Neural cell (in vitro differentiated cells): ENCODE results near the gene RETSAT. TPM values are rescaled to one million over a fixed set of nuclear protein-coding genes. Genes with fewer than 3 reads are reported as not detected.

Experiments
- H2AFZ ChIP-seq: fragments of 200-600, 300-800 bp; sonication (generic), shearing (Covaris generic); 2 replicates; pipeline ENCODE4 v1.6.0; 2014; ENCODE audit warnings: low read depth, mild to moderate bottlenecking, antibody characterized with exemption, low read length, moderate library complexity
- H3F3A ChIP-seq: fragments of 200-600 bp; shearing (Covaris generic); 2 replicates; pipeline ENCODE4 v1.6.1; 2016; ENCODE audit warnings: mild to moderate bottlenecking, moderate library complexity, mixed read lengths, antibody characterized with exemption, low read length; ENCODE audit not compliant: insufficient read depth, poor library complexity, severe bottlenecking
- H3K27ac ChIP-seq: fragments of 200-600, 300-800 bp; sonication (generic), shearing (Covaris generic); 2 replicates; pipeline ENCODE4 v1.5.1; 2014; ENCODE audit warnings: mild to moderate bottlenecking, low read length, moderate library complexity
- H3K27me3 ChIP-seq: fragments of 300-800, 200-600 bp; sonication (generic), shearing (Covaris generic); 2 replicates; pipeline ENCODE4 v1.6.0; 2014; ENCODE audit warnings: mild to moderate bottlenecking, low read depth, low read length, moderate library complexity; ENCODE audit not compliant: insufficient read depth
- H3K36me3 ChIP-seq: fragments of 300-800, 200-600 bp; sonication (generic), shearing (Covaris generic); 2 replicates; pipeline ENCODE4 v1.5.1; 2014; ENCODE audit warnings: mild to moderate bottlenecking, antibody characterized with exemption, low read length, moderate library complexity; ENCODE audit not compliant: insufficient read depth
- H3K4me2 ChIP-seq: fragments of 300-800, 200-600 bp; sonication (generic), shearing (Covaris generic); 2 replicates; pipeline ENCODE4 v1.6.0; 2014; ENCODE audit warnings: mild to moderate bottlenecking, low read length
- H3K4me3 ChIP-seq: fragments of 300-800, 200-600 bp; sonication (generic), shearing (Covaris generic); 2 replicates; pipeline ENCODE4 v1.5.1; 2014; ENCODE audit warnings: mild to moderate bottlenecking, low read length, moderate library complexity
- H3K79me2 ChIP-seq: fragments of 200-600 bp; shearing (Covaris generic); replicated peaks from 2 replicates; pipeline ENCODE4 v1.6.0; 2014; ENCODE audit warnings: mild to moderate bottlenecking, low read length, moderate library complexity; ENCODE audit not compliant: insufficient read depth
- H3K9ac ChIP-seq: fragments of 300-800, 200-600 bp; sonication (generic), shearing (Covaris generic); 2 replicates; pipeline ENCODE4 v1.6.1; 2016; ENCODE audit warnings: mild to moderate bottlenecking, low read length, mixed read lengths
- H3K9me2 ChIP-seq: fragments of 200-600 bp; shearing (Covaris generic); 2 replicates; pipeline ENCODE4 v1.6.1; 2016; ENCODE audit warnings: mild to moderate bottlenecking, low read length, mixed read lengths; ENCODE audit not compliant: insufficient read depth
- H3K9me3 ChIP-seq: fragments of 200-600, 300-800 bp; sonication (generic), shearing (Covaris generic); 2 replicates; pipeline ENCODE4 v1.6.1; 2016; ENCODE audit warnings: mild to moderate bottlenecking, mixed run types, low read length, moderate library complexity, mixed read lengths
- H4K20me1 ChIP-seq: fragments of 200-600 bp; shearing (Covaris generic); 2 replicates; pipeline ENCODE4 v1.6.1; 2016; ENCODE audit warnings: mild to moderate bottlenecking, mixed run types; ENCODE audit not compliant: insufficient read depth
- CTCF ChIP-seq: fragments of 450-650 bp; IDR thresholded peaks from 2 replicates; pipeline ENCODE4 v1.5.1; 2014; ENCODE audit warnings: antibody characterized with exemption, mild to moderate bottlenecking, moderate library complexity; ENCODE audit not compliant: poor library complexity, severe bottlenecking
- EP300 ChIP-seq: fragments of 450-650 bp; conservative IDR thresholded peaks from 2 replicates; pipeline ENCODE4 v1.6.1; 2014; ENCODE audit warnings: antibody characterized with exemption, mild to moderate bottlenecking, moderate library complexity; ENCODE audit not compliant: poor library complexity, severe bottlenecking
- EZH2 ChIP-seq: fragments of 200-600, 300-800 bp; shearing (Covaris generic), sonication (generic); IDR thresholded peaks from 2 replicates; pipeline ENCODE4 v1.6.1; 2014; ENCODE audit warnings: antibody characterized with exemption, low read length, borderline replicate concordance, mild to moderate bottlenecking; ENCODE audit not compliant: insufficient read depth, poor library complexity, severe bottlenecking
- MXI1 ChIP-seq: fragments of 450-650 bp; conservative IDR thresholded peaks from 2 replicates; pipeline ENCODE4 v1.6.1; 2014; ENCODE audit warnings: antibody characterized with exemption, mild to moderate bottlenecking; ENCODE audit not compliant: poor library complexity, severe bottlenecking
- POLR2AphosphoS5 ChIP-seq: IDR thresholded peaks from 2 replicates; pipeline ENCODE4 v1.6.1; 2012
- RAD21 ChIP-seq: fragments of 450-650 bp; conservative IDR thresholded peaks from 2 replicates; pipeline ENCODE4 v1.6.1; 2014; ENCODE audit warnings: antibody characterized with exemption, mild to moderate bottlenecking, moderate library complexity
- REST ChIP-seq: IDR thresholded peaks from 2 replicates; pipeline ENCODE4 v1.6.1; 2012; ENCODE audit warnings: borderline replicate concordance
- SMC3 ChIP-seq: fragments of 450-650 bp; conservative IDR thresholded peaks from 2 replicates; pipeline ENCODE4 v1.6.1; 2014; ENCODE audit warnings: antibody characterized with exemption, mild to moderate bottlenecking, moderate library complexity; ENCODE audit not compliant: poor library complexity
- TAF1 ChIP-seq: IDR thresholded peaks from 2 replicates; pipeline ENCODE4 v1.6.1; 2012; ENCODE audit warnings: low read depth
- polyA plus RNA-seq: library from polyadenylated mRNA; depleted of rRNA; stranded (reverse); fragments of >200 nt; gene quantifications from 2 replicates; pipeline ENCODE4 v1.2.3, GENCODE V29; 2014

Gene RETSAT
- polyA plus RNA-seq, 1 donor from 2014 or later = 10.9 TPM

- Histone ChIP-seq H3K4me3 (no peak overlapping the region), H2AFZ (no peak overlapping the region), H3K36me3 (no peaks in the 10 kb centered on the region), H3F3A (no peaks in the 10 kb centered on the region), H3K9me3 (no peaks in the 10 kb centered on the region), H3K27ac (no peak overlapping the region), H4K20me1 (no peaks in the 10 kb centered on the region), H3K9me2 (no peaks in the 10 kb centered on the region), H3K9ac (no peak overlapping the region), H3K4me2 (no peak overlapping the region), H3K79me2 (no peaks in the 10 kb centered on the region), H3K27me3 (no peaks in the 10 kb centered on the region)
- no peak for TF ChIP-seq TAF1
- TF ChIP-seq MXI1 = no peak
- no peak for TF ChIP-seq RAD21
- TF ChIP-seq REST = no peak
- no peak for TF ChIP-seq CTCF
- no peak for TF ChIP-seq SMC3
- TF ChIP-seq EZH2 = no peak
- no peak for TF ChIP-seq POLR2AphosphoS5
Measured at GRCh38 chr2:85380048-85380447, 25.7 kb upstream of the RETSAT start.

- Histone ChIP-seq H3F3A (no peaks in the 10 kb centered on the region), H3K27me3 (no peaks in the 10 kb centered on the region), H3K27ac (no peak overlapping the region), H3K9ac (no peak overlapping the region), H3K9me2 (no peaks in the 10 kb centered on the region), H2AFZ (no peak overlapping the region), H3K4me3 (no peak overlapping the region), H3K36me3 (no peaks in the 10 kb centered on the region), H4K20me1 (no peaks in the 10 kb centered on the region), H3K9me3 (no peaks in the 10 kb centered on the region), H3K4me2 (no peak overlapping the region), H3K79me2 (no peaks in the 10 kb centered on the region)
- no peak for TF ChIP-seq MXI1
- TF ChIP-seq SMC3 = no peak
- no peak for TF ChIP-seq REST
- no peak for TF ChIP-seq TAF1
- TF ChIP-seq POLR2AphosphoS5 = no peak
- no peak for TF ChIP-seq EZH2
- no peak for TF ChIP-seq EP300
- no peak for TF ChIP-seq RAD21
- TF ChIP-seq CTCF = no peak
Measured at GRCh38 chr2:85378257-85378656, 23.9 kb upstream of the RETSAT start.
